ENCODE measurements around the gene IL7R. TPM values are rescaled to one million over a fixed set of nuclear protein-coding genes. Genes with fewer than 3 reads are reported as not detected.

The IL7R gene
- total and polyA plus RNA-seq, 2 donors (not counting 3 experiments of a cell fraction or from before 2014, with no cell fraction given), result 1.0 to 1.2 TPM

GRCh38 chr5:35813521-35813920 lies 43.2 kb upstream of the IL7R start:
- TF ChIP-seq MAX (IDR thresholded peaks at IDR 0.05; ENCODE audit: insufficient read depth, insufficient read length) (no peak), FOS (IDR thresholded peaks at IDR 0.05; ENCODE audit: borderline replicate concordance, insufficient read depth, low read length) (no peak), GATA2 (IDR thresholded peaks at IDR 0.05; ENCODE audit: insufficient read depth, insufficient read length, low read depth, low read length) (no peak), MYC (IDR thresholded peaks at IDR 0.05; ENCODE audit: low read depth, low read length) (no peak), EZH2 (IDR thresholded peaks at IDR 0.05; ENCODE audit: borderline replicate concordance, low read depth, low read length, severe bottlenecking) (no peak)
- Histone ChIP-seq H3K79me2 (ENCODE audit: control insufficient read depth, insufficient read depth, low read length) (no peaks in the 10 kb centered on the region), H3K4me3 (replicated peaks in 1 of 3; ENCODE audit: insufficient read depth in 1 of 3, low read depth in 1 of 3, low read length in 3 of 3) (no peak overlapping the region), H3K9me3 (replicated peaks; ENCODE audit: control insufficient read depth, insufficient read depth, low read length) (no peaks in the 10 kb centered on the region), H3K4me2 (ENCODE audit: insufficient read depth, low read length) (no peak overlapping the region), H3K27me3 (ENCODE audit: control insufficient read depth in 2 of 2, insufficient read depth in 2 of 2, low read length in 2 of 2) (no peaks in the 10 kb centered on the region), H4K20me1 (replicated peaks; ENCODE audit: control insufficient read depth, extremely low read depth, insufficient read depth, low read length) (no peaks in the 10 kb centered on the region), H3K9me1 (replicated peaks; ENCODE audit: control insufficient read depth, extremely low read depth, insufficient read depth, low read length) (no peaks in the 10 kb centered on the region), H3K9ac (replicated peaks; ENCODE audit: extremely low read depth, insufficient read depth, low read length) (no peak overlapping the region), H2AFZ (ENCODE audit: low read depth, low read length) (no peak overlapping the region), H3K4me1 (ENCODE audit: control insufficient read depth, extremely low read depth, insufficient read depth, low read length) (no peaks in the 10 kb centered on the region), H3K36me3 (ENCODE audit: control insufficient read depth in 2 of 2, extremely low read depth in 1 of 2, insufficient read depth in 2 of 2, low read length in 2 of 2) (no peaks in the 10 kb centered on the region), H3K27ac (ENCODE audit: insufficient read depth, low read depth, low read length) (no peak overlapping the region)
- dilution Hi-C loops (cut with MboI; ENCODE audit: extremely low pct_ligation_motif_present, low sequenced_read_pairs) (no loop called here), intact Hi-C loops (cut with micrococcal nuclease) (no loop called here)
- ChIA-PET CTCF (interaction anchor here (0.6 to 2.0 kb wide), 12 partner anchors 10 to 163 kb away, joined by 3 to 9 read pairs (median 4); no protein-coding TSS in a partner anchor), POLR2A (no interaction called here)
- BruUV-seq (replicated peaks), result no TSS peak
- no peak for FAIRE-seq
- DNase-seq (ENCODE audit: low read depth, low spot score), result no peak

GRCh38 chr5:35815089-35815936 lies 41.4 kb upstream of the IL7R start:
- CTCF ChIA-PET, result no interaction called here
- intact Hi-C loops (cut with micrococcal nuclease) (loop anchor here (1.0 kb wide), 2 partner anchors 38 to 164 kb away; no protein-coding TSS in a partner anchor), dilution Hi-C loops (cut with MboI; ENCODE audit: extremely low pct_ligation_motif_present, low sequenced_read_pairs) (no loop called here)
- peak; percentile 59 for DNase-seq (ENCODE audit: low read depth, low spot score)
- H2AFZ ChIP-seq (ENCODE audit: low read depth, low read length), result no peak overlapping the region
- no peak for FAIRE-seq
- H3K9me3 ChIP-seq (replicated peaks; ENCODE audit: control insufficient read depth, insufficient read depth, low read length), result no peaks in the 10 kb centered on the region
- no peak overlapping the region for H3K9ac ChIP-seq (replicated peaks; ENCODE audit: extremely low read depth, insufficient read depth, low read length)
- no peak overlapping the region for H3K4me3 ChIP-seq (replicated peaks in 1 of 3; ENCODE audit: insufficient read depth in 1 of 3, low read depth in 1 of 3, low read length in 3 of 3)
- H3K4me2 ChIP-seq (ENCODE audit: insufficient read depth, low read length), result no peak overlapping the region
- H3K79me2 ChIP-seq (ENCODE audit: control insufficient read depth, insufficient read depth, low read length), result no peaks in the 10 kb centered on the region
- no peaks in the 10 kb centered on the region for H3K36me3 ChIP-seq (ENCODE audit: control insufficient read depth in 2 of 2, extremely low read depth in 1 of 2, insufficient read depth in 2 of 2, low read length in 2 of 2)
- H3K27ac ChIP-seq (ENCODE audit: insufficient read depth, low read depth, low read length), result no peak overlapping the region
- no peaks in the 10 kb centered on the region for H4K20me1 ChIP-seq (replicated peaks; ENCODE audit: control insufficient read depth, extremely low read depth, insufficient read depth, low read length)
- no peaks in the 10 kb centered on the region for H3K27me3 ChIP-seq (ENCODE audit: control insufficient read depth in 2 of 2, insufficient read depth in 2 of 2, low read length in 2 of 2)
- POLR2A ChIA-PET, result no interaction called here
- BruUV-seq (replicated peaks), result no TSS peak
- no peak for TF ChIP-seq MYC (IDR thresholded peaks at IDR 0.05; ENCODE audit: low read depth, low read length)
- TF ChIP-seq CTCF (IDR thresholded peaks at IDR 0.05; ENCODE audit: extremely low read depth in 1 of 2, insufficient read depth in 1 of 2, low read depth in 1 of 2, low read length in 2 of 2), result peak; percentile 61 to 79
- no peak for TF ChIP-seq POLR2AphosphoS5 (IDR thresholded peaks at IDR 0.05; ENCODE audit: insufficient read depth, low read depth, low read length)
- H3K4me1 ChIP-seq (ENCODE audit: control insufficient read depth, extremely low read depth, insufficient read depth, low read length), result no peaks in the 10 kb centered on the region
- H3K9me1 ChIP-seq (replicated peaks; ENCODE audit: control insufficient read depth, extremely low read depth, insufficient read depth, low read length), result no peaks in the 10 kb centered on the region

Measured in endothelial cell of umbilical vein (primary cell).